Left ventricle myocardium inferior (tissue), 1 donor: ENCODE results near the gene NCF2. TPM values are rescaled to one million over a fixed set of nuclear protein-coding genes. Genes with fewer than 3 reads are reported as not detected.

ENCODE experiments used
- DNase-seq: peaks from one replicate; pipeline ENCODE4 v3.0.0-alpha.2; 2020
- H3K27ac ChIP-seq: fragments of 200-600 bp; replicated peaks from 2 replicates; pipeline ENCODE4 v1.8.0; 2021
- H3K27me3 ChIP-seq: fragments of 200-600 bp; 2 replicates; pipeline ENCODE4 v1.8.0; 2021; ENCODE audit warnings: low read depth
- H3K36me3 ChIP-seq: fragments of 200-600 bp; 2 replicates; pipeline ENCODE4 v1.8.0; 2021
- H3K4me1 ChIP-seq: fragments of 200-600 bp; 2 replicates; pipeline ENCODE4 v1.8.0; 2021
- H3K4me3 ChIP-seq: fragments of 200-600 bp; 2 replicates; pipeline ENCODE4 v1.8.0; 2021; ENCODE audit warnings: mild to moderate bottlenecking, moderate library complexity
- H3K9me3 ChIP-seq: fragments of 200-600 bp; replicated peaks from 2 replicates; pipeline ENCODE4 v1.8.0; 2021
- intact Hi-C: fragments of 100-400 bp; cut with micrococcal nuclease; formaldehyde crosslinking; loops from one replicate; pipeline ENCODE4 v1.11.0; 2022
- total RNA-seq: library from RNA; stranded (reverse); fragmentation: NEBNext Ultra II Directional; extraction: Animal tissue kit (Norgen Biotek cat#: 25700); gene quantifications from one replicate; pipeline ENCODE4 v1.2.1, GENCODE V29; 2021
- TF ChIP-seq, protein P1 (sequence below): fragments of 200-600 bp; IDR thresholded peaks from 2 replicates; pipeline ENCODE4 v1.8.0; 2021; ENCODE audit warnings: antibody characterized with exemption, mild to moderate bottlenecking, borderline replicate concordance
- donor health status: DM: no; HTN: yes; CAD: no; lungs with severe emphysema.

The NCF2 gene
- total RNA-seq, 1 donor from 2014 or later: 4.5 TPM

DNA sequence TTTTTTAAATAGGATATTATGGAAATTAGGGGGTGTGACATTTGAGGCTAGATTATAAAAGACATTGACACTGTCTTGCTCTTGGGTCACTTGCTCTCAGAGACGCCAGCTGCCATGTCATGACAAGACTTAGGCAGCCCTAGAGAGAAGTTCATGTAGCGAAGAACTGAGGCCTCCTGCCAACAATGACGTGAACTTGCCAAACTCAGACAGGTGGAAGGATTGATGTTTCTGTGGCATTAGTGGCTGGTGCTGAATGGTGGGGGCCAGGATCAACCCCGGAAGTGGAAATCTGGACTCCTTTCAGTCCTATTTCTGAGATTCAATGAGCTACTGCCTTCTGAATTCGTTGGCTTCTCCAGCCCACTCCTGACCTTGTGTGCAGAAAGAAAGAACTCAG, 14.7 kb downstream of the NCF2 start:
- Histone ChIP-seq H3K27me3 (no peaks in the 10 kb centered on the region), H3K36me3 (no peaks in the 10 kb centered on the region), H3K9me3 (no peaks in the 10 kb centered on the region), H3K27ac (peak overlapping the region; percentile 67), H3K4me3 (no peak overlapping the region), H3K4me1 (peaks cover 34% of the 10 kb centered on the region)
- intact Hi-C loops: no loop called here
- TF ChIP-seq, protein P1, sequence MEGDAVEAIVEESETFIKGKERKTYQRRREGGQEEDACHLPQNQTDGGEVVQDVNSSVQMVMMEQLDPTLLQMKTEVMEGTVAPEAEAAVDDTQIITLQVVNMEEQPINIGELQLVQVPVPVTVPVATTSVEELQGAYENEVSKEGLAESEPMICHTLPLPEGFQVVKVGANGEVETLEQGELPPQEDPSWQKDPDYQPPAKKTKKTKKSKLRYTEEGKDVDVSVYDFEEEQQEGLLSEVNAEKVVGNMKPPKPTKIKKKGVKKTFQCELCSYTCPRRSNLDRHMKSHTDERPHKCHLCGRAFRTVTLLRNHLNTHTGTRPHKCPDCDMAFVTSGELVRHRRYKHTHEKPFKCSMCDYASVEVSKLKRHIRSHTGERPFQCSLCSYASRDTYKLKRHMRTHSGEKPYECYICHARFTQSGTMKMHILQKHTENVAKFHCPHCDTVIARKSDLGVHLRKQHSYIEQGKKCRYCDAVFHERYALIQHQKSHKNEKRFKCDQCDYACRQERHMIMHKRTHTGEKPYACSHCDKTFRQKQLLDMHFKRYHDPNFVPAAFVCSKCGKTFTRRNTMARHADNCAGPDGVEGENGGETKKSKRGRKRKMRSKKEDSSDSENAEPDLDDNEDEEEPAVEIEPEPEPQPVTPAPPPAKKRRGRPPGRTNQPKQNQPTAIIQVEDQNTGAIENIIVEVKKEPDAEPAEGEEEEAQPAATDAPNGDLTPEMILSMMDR: no peak
- DNase-seq: no peak

DNA sequence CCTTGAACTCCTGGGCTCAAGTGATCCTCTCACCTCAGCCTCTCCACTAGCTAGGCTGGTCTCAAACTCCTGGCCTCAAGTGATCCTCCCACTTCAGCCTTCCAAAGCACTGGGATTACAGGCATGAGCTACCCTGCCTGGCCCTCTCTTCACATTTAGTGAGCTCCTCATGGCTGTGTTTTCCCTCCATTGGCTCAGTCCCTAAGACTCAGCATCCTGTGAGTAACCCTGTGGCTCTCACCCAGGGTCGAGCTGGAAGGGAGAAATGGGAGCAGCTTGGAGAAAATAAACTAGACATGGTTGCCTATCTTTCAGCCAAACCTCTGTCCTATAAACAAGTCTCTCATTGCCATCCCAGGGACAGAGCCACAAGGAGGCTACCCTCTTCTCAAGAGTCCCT, 17.5 kb downstream of the NCF2 start:
- H3K4me1 ChIP-seq: peaks cover 22% of the 10 kb centered on the region

DNA sequence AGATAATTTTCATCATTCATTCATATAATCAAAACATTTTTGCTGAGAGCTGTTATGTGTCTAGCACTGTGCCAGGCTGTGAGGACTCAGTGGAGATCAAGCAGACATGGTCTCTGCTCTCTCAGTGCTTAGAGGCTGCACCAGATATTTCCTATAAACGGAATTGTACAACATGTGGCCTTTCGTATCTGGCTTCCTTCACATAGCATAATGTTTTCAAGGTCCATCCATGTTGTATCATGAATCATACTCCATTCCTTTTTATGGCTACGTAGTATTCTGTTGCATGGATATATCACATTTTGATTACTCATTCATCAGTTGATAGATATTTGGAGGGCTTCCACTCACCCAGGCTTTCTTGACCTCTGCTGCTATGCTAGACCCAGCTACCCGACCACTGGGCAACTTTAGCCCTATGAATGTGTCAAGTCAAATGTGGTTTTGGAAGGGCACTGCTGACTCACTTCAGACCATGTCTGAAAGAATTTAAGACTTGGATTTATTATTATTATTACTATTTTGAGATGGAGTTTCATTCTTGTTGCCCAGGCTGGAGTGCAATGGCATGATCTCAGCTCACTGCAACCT, 18.5 kb downstream of the NCF2 start:
- TF ChIP-seq, protein P1: no peak
- Histone ChIP-seq H3K4me3 (no peak overlapping the region), H3K9me3 (no peaks in the 10 kb centered on the region), H3K4me1 (peaks cover 23% of the 10 kb centered on the region), H3K27me3 (no peaks in the 10 kb centered on the region), H3K27ac (no peak overlapping the region), H3K36me3 (no peaks in the 10 kb centered on the region)
- intact Hi-C loops: no loop called here
- no peak for DNase-seq

More for the DNA sequence above, 17.5 kb downstream of the NCF2 start:
- DNase-seq: no peak
- Histone ChIP-seq H3K4me3 (no peak overlapping the region), H3K27ac (no peak overlapping the region), H3K9me3 (no peaks in the 10 kb centered on the region), H3K36me3 (no peaks in the 10 kb centered on the region), H3K27me3 (no peaks in the 10 kb centered on the region)
- TF ChIP-seq, protein P1: no peak
- intact Hi-C loops: no loop called here

DNA sequence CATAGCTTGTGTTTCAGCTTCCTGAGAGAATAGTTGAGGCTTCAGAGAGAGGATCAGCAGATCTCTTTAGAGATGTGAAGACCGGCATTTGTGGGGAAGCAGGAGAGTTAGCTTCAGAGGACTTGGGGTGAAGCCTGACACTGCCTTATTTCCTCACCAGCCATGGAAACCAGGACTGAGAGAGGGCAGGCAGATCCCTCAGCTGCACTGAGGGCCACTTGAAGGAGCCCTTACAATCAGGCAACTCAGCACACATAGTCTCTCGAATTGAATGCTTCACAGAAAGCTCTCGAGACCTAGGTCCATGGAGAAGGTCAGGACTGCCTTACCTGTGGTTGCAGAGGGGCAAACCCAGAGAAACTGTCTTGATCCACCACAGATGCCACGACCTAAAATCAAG, 19.8 kb downstream of the NCF2 start:
- Histone ChIP-seq H3K4me1 (peaks cover 23% of the 10 kb centered on the region), H3K27me3 (no peaks in the 10 kb centered on the region), H3K9me3 (no peaks in the 10 kb centered on the region), H3K36me3 (no peaks in the 10 kb centered on the region), H3K4me3 (no peak overlapping the region), H3K27ac (no peak overlapping the region)
- intact Hi-C loops: no loop called here
- TF ChIP-seq, protein P1: no peak
- DNase-seq: no peak

DNA sequence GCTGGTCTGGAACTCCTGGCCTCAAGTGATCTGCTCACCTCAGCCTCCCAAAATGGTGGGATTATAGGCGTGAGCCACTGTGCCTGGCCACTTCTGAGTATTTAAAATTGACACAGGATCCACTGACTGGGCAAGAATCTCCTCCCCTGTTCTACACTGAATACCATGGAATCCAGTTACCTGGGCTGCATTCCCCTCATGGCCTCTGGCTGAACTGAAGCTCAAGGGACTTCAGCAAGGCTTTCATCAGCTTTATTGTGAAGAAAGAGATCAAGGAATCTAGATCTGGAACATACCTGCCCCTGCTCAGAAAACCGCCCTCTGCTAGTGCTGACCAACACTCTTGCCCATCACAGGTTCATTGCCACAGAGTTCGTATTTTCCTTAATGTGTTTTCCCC, 20.5 kb downstream of the NCF2 start:
- H3K27me3 ChIP-seq: no peaks in the 10 kb centered on the region
- TF ChIP-seq, protein P1: no peak
- no peak overlapping the region for H3K4me3 ChIP-seq
- DNase-seq: no peak
- no peaks in the 10 kb centered on the region for H3K36me3 ChIP-seq
- intact Hi-C loops: no loop called here
- H3K4me1 ChIP-seq: peaks cover 23% of the 10 kb centered on the region
- H3K9me3 ChIP-seq: no peaks in the 10 kb centered on the region
- H3K27ac ChIP-seq: no peak overlapping the region
